Activated naive CD8-positive, alpha-beta T cell treated with anti-CD3 and anti-CD28 coated beads, Interleukin-2, amount 10 ng/mL, durations not matched to agents 7 days and 5 days (primary cell): Measurements from ENCODE around the gene OLA1. TPM values are rescaled to one million over a fixed set of nuclear protein-coding genes. Genes with fewer than 3 reads are reported as not detected.

ENCODE experiments used
- ATAC-seq: fragments of 150-1000 bp; cut with Tn5 transposase; one replicate; pipeline ENCODE4 v1.10.0; 2021; ENCODE audit warnings: low read depth, moderate library complexity
- POLR2A ChIA-PET: fragments of 350-600 bp; sonication (Branson Sonifier 250); formaldehyde crosslinking; loops from one replicate; lab custom pipeline; 2021; ENCODE audit warnings: antibody characterized with exemption; lab: Charles Lee
- DNase-seq: peaks from one replicate; pipeline ENCODE4 v3.0.0; 2021
- H3K27ac Mint-ChIP-seq: one replicate; pipeline ENCODE4 v1.8.0; 2022; ENCODE audit warnings: mild to moderate bottlenecking, mixed read lengths
- H3K27me3 Mint-ChIP-seq: one replicate; pipeline ENCODE4 v1.8.0; 2022; ENCODE audit warnings: mild to moderate bottlenecking, moderate library complexity, mixed read lengths
- H3K36me3 Mint-ChIP-seq: one replicate; pipeline ENCODE4 v1.8.0; 2021; ENCODE audit warnings: mild to moderate bottlenecking, mixed read lengths
- H3K4me1 Mint-ChIP-seq: one replicate; pipeline ENCODE4 v1.8.0; 2021; ENCODE audit warnings: mixed read lengths
- H3K4me3 Mint-ChIP-seq: one replicate; pipeline ENCODE4 v1.8.0; 2022; ENCODE audit warnings: mild to moderate bottlenecking, moderate library complexity, mixed read lengths
- H3K9me3 Mint-ChIP-seq: one replicate; pipeline ENCODE4 v1.8.0; 2021; ENCODE audit warnings: mixed read lengths
- total RNA-seq, 2 experiments: library from RNA; stranded (reverse); gene quantifications; one replicate each; pipeline ENCODE4 v1.2.3, GENCODE V29; 2021

Gene OLA1
- total RNA-seq, 2 experiments from 2014 or later, result 56.2 to 56.3 TPM

DNA sequence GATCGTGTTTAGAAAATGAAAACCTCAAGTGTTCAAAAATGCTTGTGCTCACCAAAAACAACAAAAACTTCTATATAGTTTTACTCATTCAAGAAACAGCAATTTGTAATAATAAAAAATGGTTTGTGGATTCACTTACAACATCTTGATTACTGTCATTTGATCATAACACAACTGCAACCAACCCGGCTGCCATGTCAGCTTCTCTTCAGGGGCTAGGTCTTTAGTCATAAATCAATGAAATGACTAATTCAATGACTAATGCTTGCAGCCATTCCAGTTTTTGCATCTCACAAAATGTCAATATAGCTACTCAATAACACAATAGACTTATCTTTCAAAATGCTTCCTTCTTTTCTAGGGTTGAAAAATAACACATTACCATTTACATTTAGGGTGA, 128.0 kb downstream of the OLA1 start:
- Mint-ChIP-seq H3K4me3 (no peak overlapping the region), H3K36me3 (peaks cover 4% of the 10 kb centered on the region), H3K27me3 (no peaks in the 10 kb centered on the region), H3K27ac (no peak overlapping the region), H3K9me3 (no peaks in the 10 kb centered on the region), H3K4me1 (no peaks in the 10 kb centered on the region)
- POLR2A ChIA-PET, result no interaction called here
- ATAC-seq (no peak), DNase-seq (no peak)

GRCh38 chr2:174117951-174118930, 130.1 kb downstream of the OLA1 start:
- ATAC-seq (no peak), DNase-seq (no peak)
- peaks cover 10% of the 10 kb centered on the region for H3K36me3 Mint-ChIP-seq
- no peaks in the 10 kb centered on the region for H3K4me1 Mint-ChIP-seq
- H3K27me3 Mint-ChIP-seq, result no peaks in the 10 kb centered on the region
- H3K9me3 Mint-ChIP-seq, result no peaks in the 10 kb centered on the region
- H3K4me3 Mint-ChIP-seq, result no peak overlapping the region
- POLR2A ChIA-PET, result no interaction called here
- H3K27ac Mint-ChIP-seq, result no peak overlapping the region

GRCh38 chr2:174112073-174112472, 136.3 kb downstream of the OLA1 start:
- ATAC-seq, result no peak
- Mint-ChIP-seq H3K27ac (no peak overlapping the region), H3K36me3 (peaks cover 6% of the 10 kb centered on the region), H3K4me3 (no peak overlapping the region), H3K4me1 (no peaks in the 10 kb centered on the region), H3K27me3 (no peaks in the 10 kb centered on the region), H3K9me3 (no peaks in the 10 kb centered on the region)
- POLR2A ChIA-PET, result no interaction called here
- DNase-seq, result no peak

DNA sequence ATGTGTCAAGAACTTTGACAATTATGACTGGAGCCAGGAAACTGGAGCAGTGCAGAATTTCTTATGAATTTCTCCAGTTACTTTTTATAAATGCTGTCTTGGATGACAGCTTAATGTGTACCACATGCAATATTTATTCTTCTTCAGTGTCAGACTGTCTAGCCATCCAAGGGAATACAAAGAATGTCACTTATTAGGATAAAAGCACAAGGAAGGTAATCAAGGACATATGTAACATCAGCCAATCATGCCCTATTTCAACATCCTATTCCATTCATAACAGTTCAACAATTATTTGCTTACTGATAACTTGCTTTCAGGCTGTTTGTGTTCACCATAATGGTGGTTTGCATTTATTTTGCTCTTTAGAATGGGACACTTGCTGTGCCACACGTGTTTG, 139.8 kb downstream of the OLA1 start:
- peaks cover 2% of the 10 kb centered on the region for H3K36me3 Mint-ChIP-seq
- no peak overlapping the region for H3K27ac Mint-ChIP-seq
- POLR2A ChIA-PET, result no interaction called here
- DNase-seq (no peak), ATAC-seq (no peak)
- no peaks in the 10 kb centered on the region for H3K27me3 Mint-ChIP-seq
- H3K4me3 Mint-ChIP-seq, result no peak overlapping the region
- no peaks in the 10 kb centered on the region for H3K4me1 Mint-ChIP-seq
- H3K9me3 Mint-ChIP-seq, result no peaks in the 10 kb centered on the region

DNA sequence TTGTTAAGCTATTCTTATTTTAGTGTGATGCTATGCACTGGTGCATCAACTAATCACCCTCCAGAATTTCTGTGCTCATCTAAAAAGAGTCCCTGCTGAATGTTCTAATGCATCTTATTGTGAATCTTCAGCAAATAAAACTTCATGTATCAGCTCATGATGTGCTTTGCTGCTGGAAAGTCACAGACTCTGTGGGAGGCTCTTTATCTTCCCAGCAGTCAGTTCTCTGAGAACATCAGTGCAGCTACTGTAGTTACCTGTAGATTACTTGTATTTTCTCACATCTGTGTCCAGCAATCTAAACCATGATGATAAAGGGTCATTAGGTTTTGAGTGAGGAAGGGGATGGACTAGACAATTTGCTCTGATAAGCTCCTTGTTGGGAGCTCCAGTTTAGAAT, 141.6 kb downstream of the OLA1 start:
- Mint-ChIP-seq H3K27ac (no peak overlapping the region), H3K36me3 (peaks cover 6% of the 10 kb centered on the region), H3K27me3 (no peaks in the 10 kb centered on the region), H3K4me3 (no peak overlapping the region), H3K4me1 (no peaks in the 10 kb centered on the region), H3K9me3 (no peaks in the 10 kb centered on the region)
- ATAC-seq (no peak), DNase-seq (no peak)
- POLR2A ChIA-PET, result no interaction called here

DNA sequence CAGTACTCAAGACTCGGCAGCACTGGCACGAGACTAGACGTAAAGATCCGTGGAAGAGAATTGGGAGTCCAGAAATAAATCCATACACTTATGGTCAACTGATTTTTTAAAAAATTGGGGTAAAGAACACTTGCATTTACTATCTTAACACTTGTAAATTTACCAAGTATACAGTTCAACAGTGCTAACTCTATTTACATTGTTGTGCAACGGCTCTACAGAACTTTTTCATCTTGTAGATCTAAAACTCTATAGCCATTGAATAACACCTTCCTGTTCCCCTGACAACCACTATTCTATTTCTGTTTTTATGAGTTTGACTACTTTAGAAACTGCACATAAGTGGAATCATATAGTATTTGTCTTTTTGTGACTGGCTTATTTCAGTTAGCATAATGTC, 153.8 kb downstream of the OLA1 start:
- Mint-ChIP-seq H3K4me3 (no peak overlapping the region), H3K9me3 (no peaks in the 10 kb centered on the region), H3K36me3 (peaks cover 7% of the 10 kb centered on the region), H3K27ac (no peak overlapping the region), H3K27me3 (no peaks in the 10 kb centered on the region), H3K4me1 (no peaks in the 10 kb centered on the region)
- ATAC-seq, result no peak
- POLR2A ChIA-PET, result no interaction called here
- no peak for DNase-seq

- Mint-ChIP-seq H3K27me3 (no peaks in the 10 kb centered on the region), H3K27ac (no peak overlapping the region), H3K36me3 (peaks cover 3% of the 10 kb centered on the region), H3K4me3 (no peak overlapping the region), H3K4me1 (no peaks in the 10 kb centered on the region), H3K9me3 (no peaks in the 10 kb centered on the region)
- DNase-seq, result no peak
- no peak for ATAC-seq
- POLR2A ChIA-PET, result no interaction called here
Observed at GRCh38 chr2:174090476-174090875, 157.9 kb downstream of the OLA1 start.

GRCh38 chr2:174088706-174089460, 159.4 kb downstream of the OLA1 start:
- POLR2A ChIA-PET, result no interaction called here
- no peak for DNase-seq
- Mint-ChIP-seq H3K27ac (no peak overlapping the region), H3K4me1 (no peaks in the 10 kb centered on the region), H3K27me3 (no peaks in the 10 kb centered on the region), H3K4me3 (no peak overlapping the region), H3K36me3 (peaks cover 2% of the 10 kb centered on the region), H3K9me3 (no peaks in the 10 kb centered on the region)
- ATAC-seq, result no peak

GRCh38 chr2:174086708-174087107, 161.6 kb downstream of the OLA1 start:
- Mint-ChIP-seq H3K36me3 (peaks cover 2% of the 10 kb centered on the region), H3K27me3 (no peaks in the 10 kb centered on the region), H3K27ac (no peak overlapping the region), H3K4me1 (no peaks in the 10 kb centered on the region), H3K9me3 (no peaks in the 10 kb centered on the region), H3K4me3 (no peak overlapping the region)
- DNase-seq (no peak), ATAC-seq (no peak)
- POLR2A ChIA-PET, result no interaction called here

GRCh38 chr2:174085781-174086180, 162.6 kb downstream of the OLA1 start:
- Mint-ChIP-seq H3K27ac (no peak overlapping the region), H3K4me1 (no peaks in the 10 kb centered on the region), H3K36me3 (peaks cover 2% of the 10 kb centered on the region), H3K9me3 (no peaks in the 10 kb centered on the region), H3K27me3 (no peaks in the 10 kb centered on the region), H3K4me3 (no peak overlapping the region)
- no peak for DNase-seq
- ATAC-seq, result no peak
- POLR2A ChIA-PET, result no interaction called here

GRCh38 chr2:174083843-174084458, 164.4 kb downstream of the OLA1 start:
- Mint-ChIP-seq H3K9me3 (no peaks in the 10 kb centered on the region), H3K4me1 (no peaks in the 10 kb centered on the region), H3K36me3 (peaks cover 2% of the 10 kb centered on the region), H3K4me3 (no peak overlapping the region), H3K27me3 (no peaks in the 10 kb centered on the region), H3K27ac (no peak overlapping the region)
- ATAC-seq (no peak), DNase-seq (no peak)
- POLR2A ChIA-PET, result no interaction called here

- no peaks in the 10 kb centered on the region for H3K9me3 Mint-ChIP-seq
- DNase-seq (no peak), ATAC-seq (no peak)
- H3K27ac Mint-ChIP-seq, result no peak overlapping the region
- H3K27me3 Mint-ChIP-seq, result no peaks in the 10 kb centered on the region
- H3K4me3 Mint-ChIP-seq, result no peak overlapping the region
- POLR2A ChIA-PET, result no interaction called here
- peaks cover 2% of the 10 kb centered on the region for H3K36me3 Mint-ChIP-seq
- no peaks in the 10 kb centered on the region for H3K4me1 Mint-ChIP-seq
Observed at GRCh38 chr2:174080672-174081121, 167.6 kb downstream of the OLA1 start.

GRCh38 chr2:174078275-174078674, 170.1 kb downstream of the OLA1 start:
- Mint-ChIP-seq H3K36me3 (peaks cover 8% of the 10 kb centered on the region), H3K27me3 (no peaks in the 10 kb centered on the region), H3K4me3 (no peak overlapping the region), H3K9me3 (no peaks in the 10 kb centered on the region), H3K27ac (no peak overlapping the region), H3K4me1 (no peaks in the 10 kb centered on the region)
- POLR2A ChIA-PET, result interaction anchor here (0.6 kb wide), 1 partner anchor 36 kb away, joined by 4 read pairs; no protein-coding TSS in a partner anchor
- ATAC-seq, result no peak
- no peak for DNase-seq
